Measurements from ENCODE around the gene NAGLU. TPM values are rescaled to one million over a fixed set of nuclear protein-coding genes. Genes with fewer than 3 reads are reported as not detected.

Gene NAGLU
- total and polyA plus RNA-seq, 2 of the 13 experiments (the other 11 are each of a cell fraction or from before 2014, with no cell fraction given): 28.2 to 40.1 TPM

DNA sequence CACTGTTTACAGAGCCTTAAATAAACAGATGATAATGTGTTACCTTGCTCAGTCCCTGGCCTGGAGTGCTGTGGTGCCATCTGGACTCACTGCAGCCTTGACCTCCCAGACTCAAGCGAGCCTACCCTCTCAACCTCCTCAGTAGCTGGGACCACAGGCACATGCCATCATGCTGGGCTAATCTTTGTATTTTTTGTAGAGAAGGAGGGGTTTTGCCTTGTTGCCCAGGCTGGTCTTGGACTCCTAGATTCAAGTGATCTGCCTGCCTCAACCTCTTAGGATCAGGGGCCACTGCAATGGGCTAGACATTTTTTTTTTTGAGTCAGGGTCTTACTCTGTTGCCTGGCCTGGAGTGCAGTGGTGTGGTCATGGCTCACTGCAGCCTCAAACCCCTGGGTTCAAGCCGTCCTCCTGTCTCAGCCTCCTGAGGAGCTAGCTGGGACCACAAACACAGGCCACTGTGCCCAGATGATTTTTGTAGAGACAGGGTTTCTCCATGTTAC is 5.0 kb upstream of the NAGLU start (continued):
- TF ChIP-seq ZNF431 (CRISPR knock-in tag; IDR thresholded peaks at IDR 0.05; ENCODE audit: borderline replicate concordance, low read depth) (0 out of 2 replicates have a peak, but pooled peaks have one; percentile 85), ZNF567 (CRISPR knock-in tag; IDR thresholded peaks at IDR 0.05; ENCODE audit: borderline replicate concordance) (peak; percentile 42; the same call in 1 of the 2 replicates), ZNF367 (CRISPR knock-in tag; IDR thresholded peaks at IDR 0.05; ENCODE audit: borderline replicate concordance) (no peak), ZMYM2 (CRISPR knock-in tag; IDR thresholded peaks at IDR 0.05) (0 out of 2 replicates have a peak, but pooled peaks have one; percentile 19), ZNF883 (CRISPR knock-in tag; IDR thresholded peaks at IDR 0.05; ENCODE audit: not compliant biosample characterization) (peak; percentile 24), ZNF441 (CRISPR knock-in tag; IDR thresholded peaks at IDR 0.05; ENCODE audit: borderline replicate concordance) (no peak), ARNTL (CRISPR knock-in tag; IDR thresholded peaks at IDR 0.05) (peak; percentile 85), MAFF (IDR thresholded peaks at IDR 0.05; ENCODE audit: low read depth, low read length) (no peak), HMGA1 (CRISPR knock-in tag; conservative IDR thresholded peaks at IDR 0.05) (0 out of 2 replicates have a peak, but pooled peaks have one; percentile 71), ZNF224 (CRISPR knock-in tag; IDR thresholded peaks at IDR 0.05) (no peak), ZNF790 (CRISPR knock-in tag; IDR thresholded peaks at IDR 0.05; ENCODE audit: borderline replicate concordance) (no peak), CENPBD1 (CRISPR knock-in tag; IDR thresholded peaks at IDR 0.05; ENCODE audit: borderline replicate concordance, low read depth) (no peak), PCBP2 (optimal IDR thresholded peaks at IDR 0.05; ENCODE audit: low read depth, low read length, poor library complexity, severe bottlenecking) (no peak), ELF1 (CRISPR knock-in tag; IDR thresholded peaks at IDR 0.05) (peak; percentile 17; the same call in 1 of the 2 replicates), NCOA2 (CRISPR knock-in tag; IDR thresholded peaks at IDR 0.05) (peak; percentile 93), RARA (CRISPR knock-in tag; IDR thresholded peaks at IDR 0.05) (peak; percentile 97), MATR3 (CRISPR knock-in tag; IDR thresholded peaks at IDR 0.05) (no peak), ATRX (CRISPR knock-in tag; IDR thresholded peaks at IDR 0.05; ENCODE audit: borderline replicate concordance) (no peak), KDM1A (CRISPR knock-in tag; IDR thresholded peaks at IDR 0.05) (peak; percentile 53; the same call in 1 of the 2 replicates), POGZ (CRISPR knock-in tag; IDR thresholded peaks at IDR 0.05) (peak; percentile 43), ZMAT3 (CRISPR knock-in tag; conservative IDR thresholded peaks at IDR 0.05) (peak; percentile 67; the same call in 1 of the 2 replicates), ZNF777 (CRISPR knock-in tag; IDR thresholded peaks at IDR 0.05) (no peak), ZEB1 (IDR thresholded peaks at IDR 0.05; ENCODE audit: insufficient replicate concordance, low read depth) (peak; percentile 21), ZFP36L2 (CRISPR knock-in tag; IDR thresholded peaks at IDR 0.05) (no peak), PRPF4 (IDR thresholded peaks at IDR 0.05; ENCODE audit: low read depth, low read length, poor library complexity, severe bottlenecking) (no peak), HNRNPL (IDR thresholded peaks at IDR 0.05; ENCODE audit: low read depth, low read length) (no peak), HOXA7 (CRISPR knock-in tag; IDR thresholded peaks at IDR 0.05) (no peak)
- TF ChIP-seq, protein P1, sequence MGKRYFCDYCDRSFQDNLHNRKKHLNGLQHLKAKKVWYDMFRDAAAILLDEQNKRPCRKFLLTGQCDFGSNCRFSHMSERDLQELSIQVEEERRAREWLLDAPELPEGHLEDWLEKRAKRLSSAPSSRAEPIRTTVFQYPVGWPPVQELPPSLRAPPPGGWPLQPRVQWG (CRISPR knock-in tag; IDR thresholded peaks at IDR 0.05; ENCODE audit: borderline replicate concordance, low read depth): no peak
- TF ChIP-seq, protein P2, sequence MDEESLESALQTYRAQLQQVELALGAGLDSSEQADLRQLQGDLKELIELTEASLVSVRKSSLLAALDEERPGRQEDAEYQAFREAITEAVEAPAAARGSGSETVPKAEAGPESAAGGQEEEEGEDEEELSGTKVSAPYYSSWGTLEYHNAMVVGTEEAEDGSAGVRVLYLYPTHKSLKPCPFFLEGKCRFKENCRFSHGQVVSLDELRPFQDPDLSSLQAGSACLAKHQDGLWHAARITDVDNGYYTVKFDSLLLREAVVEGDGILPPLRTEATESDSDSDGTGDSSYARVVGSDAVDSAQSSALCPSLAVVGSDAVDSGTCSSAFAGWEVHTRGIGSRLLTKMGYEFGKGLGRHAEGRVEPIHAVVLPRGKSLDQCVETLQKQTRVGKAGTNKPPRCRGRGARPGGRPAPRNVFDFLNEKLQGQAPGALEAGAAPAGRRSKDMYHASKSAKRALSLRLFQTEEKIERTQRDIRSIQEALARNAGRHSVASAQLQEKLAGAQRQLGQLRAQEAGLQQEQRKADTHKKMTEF (CRISPR knock-in tag; IDR thresholded peaks at IDR 0.05): peak; percentile 89
- TF ChIP-seq, protein P3, sequence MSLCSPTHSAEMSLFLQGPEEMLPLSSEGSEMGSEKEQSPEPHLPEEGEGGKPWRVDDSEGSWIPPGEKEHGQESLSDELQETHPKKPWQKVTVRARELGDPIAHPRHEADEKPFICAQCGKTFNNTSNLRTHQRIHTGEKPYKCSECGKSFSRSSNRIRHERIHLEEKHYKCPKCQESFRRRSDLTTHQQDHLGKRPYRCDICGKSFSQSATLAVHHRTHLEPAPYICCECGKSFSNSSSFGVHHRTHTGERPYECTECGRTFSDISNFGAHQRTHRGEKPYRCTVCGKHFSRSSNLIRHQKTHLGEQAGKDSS (CRISPR knock-in tag; IDR thresholded peaks at IDR 0.05; ENCODE audit: borderline replicate concordance, low read depth): peak; percentile 95

Measured in HepG2 (cell line).